ENCODE results near the gene IPO8.

DNA sequence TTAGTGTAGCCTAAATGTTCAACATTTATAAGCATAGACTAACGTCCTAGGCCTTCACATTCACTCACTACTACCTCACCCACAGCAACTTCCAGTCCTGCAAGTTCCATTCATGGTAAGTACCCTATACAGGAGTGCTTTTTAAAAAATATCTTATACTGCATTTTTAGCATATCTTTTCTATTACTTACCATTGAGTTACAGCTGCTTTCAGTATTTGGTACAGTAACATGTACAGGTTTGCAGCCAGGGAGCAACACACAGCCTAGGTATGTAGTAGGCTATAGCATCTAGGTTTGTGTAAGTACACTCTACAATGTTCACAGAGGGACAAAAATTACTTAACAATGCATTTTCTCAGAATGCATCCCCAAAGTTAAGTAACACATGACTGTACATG, 17.4 kb downstream of the IPO8 start:
- TF ChIP-seq CTCF (conservative IDR thresholded peaks at IDR 0.05; ENCODE audit: low read length) (no peak), EZH2phosphoT487 (IDR thresholded peaks at IDR 0.05; ENCODE audit: borderline replicate concordance) (no peak)
